HG02623 (cell line): ENCODE results near the gene GPR155.
"Not testable (repeated sequence)": the region's sequence is repeated elsewhere in the genome, so short reads cannot be mapped to it uniquely, and the experiment has no call there.

Experiments
- ATAC-seq: cut with Tn5 transposase; IDR thresholded peaks from one replicate; pipeline ENCODE4 v1.9.1; 2021; ENCODE audit warnings: moderate library complexity; ENCODE audit not compliant: unreplicated experiment

The GPR155 gene

GRCh38 chr2:174491947-174492346, 5.1 kb upstream of the GPR155 start:
- no peak for ATAC-seq

DNA sequence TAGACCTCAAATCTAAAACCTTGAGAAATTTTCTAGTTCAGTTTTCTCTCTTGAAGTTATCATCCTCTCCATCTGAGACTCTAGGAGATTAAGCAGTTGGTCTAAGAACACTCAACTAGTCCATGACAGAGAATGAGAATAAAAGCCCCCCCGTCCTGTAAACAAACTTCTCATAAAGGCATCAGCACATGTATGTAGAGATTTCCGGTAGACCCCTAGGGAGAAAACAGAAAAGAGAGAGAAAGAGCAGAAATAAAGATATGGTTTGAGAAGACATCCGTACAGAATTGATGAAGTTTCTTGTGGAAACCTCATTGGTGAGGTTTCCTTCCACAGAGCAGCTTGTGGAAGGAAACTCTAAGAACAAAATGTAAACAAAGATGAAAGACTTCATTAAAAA, 3.2 kb upstream of the GPR155 start:
- no peak for ATAC-seq

GRCh38 chr2:174489520-174489919, 2.7 kb upstream of the GPR155 start:
- not testable (repeated sequence) for ATAC-seq

- no peak for ATAC-seq
These were observed 962 bp upstream of the GPR155 start for GRCh38 chr2:174487820-174488162.

- ATAC-seq, result peak; percentile 91
These were observed 435 bp upstream of the GPR155 start for GRCh38 chr2:174487108-174487819.

- ATAC-seq, result peak; percentile 14
These were observed 854 bp downstream of the GPR155 start for GRCh38 chr2:174485788-174486562.

DNA sequence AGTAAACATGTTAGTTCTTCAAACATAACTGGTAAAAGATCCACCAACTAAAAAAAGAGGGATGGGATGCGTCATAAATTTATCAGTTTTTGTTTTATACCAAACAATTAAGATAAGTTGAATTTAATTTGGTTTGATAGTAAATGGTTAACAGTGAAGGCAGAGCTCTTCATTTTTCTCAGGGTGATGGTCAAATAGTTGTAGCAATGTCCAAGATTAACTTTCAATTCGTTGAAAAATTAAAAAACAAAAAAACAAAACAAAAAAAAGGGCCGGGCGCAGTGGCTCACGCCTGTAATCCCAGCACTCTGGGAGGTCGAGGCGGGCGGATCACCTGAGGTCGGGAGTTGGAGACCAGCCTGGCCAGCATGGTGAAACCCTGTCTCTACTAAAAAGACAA, 1.8 kb downstream of the GPR155 start:
- not testable (repeated sequence) for ATAC-seq

DNA sequence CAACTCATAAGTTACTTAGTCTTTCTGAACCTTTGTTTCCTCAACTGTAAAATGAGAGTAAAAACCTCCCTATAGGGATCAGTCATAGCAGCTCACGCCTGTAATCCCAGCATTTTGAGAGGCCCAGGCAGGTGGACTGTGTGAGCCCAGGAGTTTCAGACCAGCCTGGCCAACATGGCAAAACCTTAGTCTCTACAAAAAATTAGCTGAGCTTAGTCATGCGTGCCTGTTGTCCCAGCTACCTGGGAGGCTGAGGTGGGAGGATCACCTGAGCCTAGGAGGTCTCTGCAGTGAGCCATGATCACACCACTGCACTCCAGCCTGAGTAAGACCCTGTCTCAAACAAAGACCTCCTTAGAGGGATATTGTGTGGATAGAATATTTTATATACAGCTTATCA, 2.3 kb downstream of the GPR155 start:
- ATAC-seq, result no peak

DNA sequence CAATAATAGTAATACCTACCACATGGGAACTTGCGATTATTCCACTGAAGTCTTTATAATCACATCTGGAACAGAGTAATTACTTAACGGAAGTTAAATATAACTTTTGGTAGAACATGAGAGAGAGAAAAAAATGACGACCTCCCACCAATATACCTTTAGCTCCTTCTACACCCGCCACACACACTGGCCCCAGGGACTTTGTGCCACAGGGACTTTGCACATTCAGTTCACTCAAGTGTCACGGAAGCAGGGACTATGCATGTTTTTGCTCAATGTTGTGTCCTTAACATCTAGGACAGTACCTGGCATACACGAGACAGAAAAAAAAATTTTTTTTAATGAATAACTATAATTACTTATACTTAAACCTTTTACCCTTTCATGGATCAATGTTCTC, 4.0 kb downstream of the GPR155 start:
- no peak for ATAC-seq

GRCh38 chr2:174477759-174478158, 9.1 kb downstream of the GPR155 start:
- ATAC-seq, result no peak

DNA sequence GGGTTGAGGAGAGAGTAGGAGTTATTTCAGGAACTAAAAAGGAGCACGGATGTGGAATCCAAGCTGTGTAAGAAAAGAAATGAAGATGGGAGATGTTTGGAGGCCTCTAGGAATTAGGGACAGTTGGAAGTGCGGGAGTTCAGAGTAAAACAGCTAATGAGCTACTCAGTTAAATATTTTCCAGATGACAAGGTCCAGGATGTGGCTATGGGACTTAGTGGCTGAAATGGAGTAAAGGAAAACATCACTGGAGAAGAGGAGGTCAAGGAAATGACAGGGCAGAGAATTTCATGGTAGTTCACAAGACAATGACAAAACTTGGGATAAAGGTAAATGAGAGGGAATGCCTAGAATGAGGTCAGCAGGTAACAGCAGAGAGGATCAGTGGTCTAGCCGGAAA, 13.0 kb downstream of the GPR155 start:
- no peak for ATAC-seq

- ATAC-seq, result no peak
These were observed 21.5 kb downstream of the GPR155 start for GRCh38 chr2:174465327-174465726.

DNA sequence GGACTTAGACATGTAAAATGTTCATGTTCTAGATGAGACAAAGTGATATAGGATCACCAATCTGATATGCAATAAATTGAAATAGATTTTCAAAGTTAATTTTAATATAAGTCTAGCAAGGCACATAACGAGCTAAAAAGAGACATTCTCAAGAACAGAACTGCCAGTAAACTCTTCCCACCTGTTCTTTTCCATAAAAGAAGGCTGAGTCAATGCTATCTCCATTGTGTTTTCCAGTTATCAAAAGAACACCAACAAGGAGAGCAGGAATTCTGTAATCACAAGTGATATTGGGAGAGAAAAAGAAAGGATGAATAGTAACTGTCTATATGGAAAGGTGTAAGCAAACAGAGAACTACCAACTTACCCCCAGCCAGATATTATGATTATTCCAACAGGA, 25.6 kb downstream of the GPR155 start:
- no peak for ATAC-seq

GRCh38 chr2:174454566-174454965, 32.3 kb downstream of the GPR155 start:
- ATAC-seq, result no peak

DNA sequence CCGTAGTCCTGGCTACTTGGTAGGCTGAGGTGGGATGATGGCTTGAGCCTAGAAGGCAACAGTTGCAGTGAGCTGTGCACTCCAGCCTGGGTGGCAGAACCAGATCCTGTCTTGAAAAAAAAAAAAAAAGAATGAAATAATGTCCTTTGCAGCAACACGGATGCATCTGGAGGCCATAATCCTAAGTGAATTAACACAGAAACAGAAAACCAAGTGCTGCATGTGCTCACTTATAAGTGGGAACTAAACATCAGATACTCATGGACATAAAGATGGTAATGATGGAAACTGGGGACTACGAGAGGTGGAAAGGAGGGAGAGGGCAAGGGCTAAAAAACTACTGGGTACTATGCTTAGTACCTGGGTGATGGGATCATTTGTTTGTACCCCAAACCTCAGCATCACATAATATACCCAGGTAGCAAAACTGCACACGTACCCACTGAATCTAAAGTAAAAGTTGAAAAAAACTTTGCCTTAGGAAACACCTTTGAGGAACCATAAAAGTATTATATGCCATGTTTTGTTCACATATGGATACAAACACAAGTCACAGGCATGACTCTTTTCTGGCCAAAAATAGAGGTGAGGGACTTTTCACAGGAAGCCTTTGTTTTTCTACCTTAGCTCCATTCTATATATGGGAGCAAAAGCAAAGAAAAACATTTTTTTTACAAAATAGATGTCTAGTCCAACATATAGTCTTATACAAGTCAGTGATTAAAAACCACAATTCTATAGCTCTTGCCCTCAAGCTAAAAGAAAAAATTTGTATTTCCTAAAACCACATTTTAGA, 36.6 kb downstream of the GPR155 start:
- ATAC-seq, result no peak

DNA sequence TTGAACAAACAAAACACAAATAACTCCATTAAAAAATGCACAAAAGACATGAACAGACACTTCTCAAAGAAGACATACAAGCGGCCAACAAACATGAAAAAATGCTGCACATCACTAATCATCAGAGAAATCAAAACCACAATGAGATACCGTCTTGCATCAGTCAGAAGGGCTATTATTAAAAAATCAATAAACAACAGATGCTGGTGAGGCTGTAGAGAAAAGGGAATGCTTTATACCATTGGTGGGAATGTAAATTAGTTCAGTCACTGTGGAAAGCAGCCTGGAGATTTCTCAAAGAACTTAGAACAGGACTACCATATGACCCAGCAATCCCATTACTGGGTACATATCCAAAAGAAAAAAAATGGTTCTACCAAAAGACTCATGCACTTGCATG, 37.8 kb downstream of the GPR155 start:
- no peak for ATAC-seq

GRCh38 chr2:174446531-174446930, 40.3 kb downstream of the GPR155 start:
- ATAC-seq, result no peak

- no peak for ATAC-seq
These were observed 41.6 kb downstream of the GPR155 start for GRCh38 chr2:174445248-174445647.

- ATAC-seq, result no peak
These were observed 42.1 kb downstream of the GPR155 start for GRCh38 chr2:174444761-174445160.

DNA sequence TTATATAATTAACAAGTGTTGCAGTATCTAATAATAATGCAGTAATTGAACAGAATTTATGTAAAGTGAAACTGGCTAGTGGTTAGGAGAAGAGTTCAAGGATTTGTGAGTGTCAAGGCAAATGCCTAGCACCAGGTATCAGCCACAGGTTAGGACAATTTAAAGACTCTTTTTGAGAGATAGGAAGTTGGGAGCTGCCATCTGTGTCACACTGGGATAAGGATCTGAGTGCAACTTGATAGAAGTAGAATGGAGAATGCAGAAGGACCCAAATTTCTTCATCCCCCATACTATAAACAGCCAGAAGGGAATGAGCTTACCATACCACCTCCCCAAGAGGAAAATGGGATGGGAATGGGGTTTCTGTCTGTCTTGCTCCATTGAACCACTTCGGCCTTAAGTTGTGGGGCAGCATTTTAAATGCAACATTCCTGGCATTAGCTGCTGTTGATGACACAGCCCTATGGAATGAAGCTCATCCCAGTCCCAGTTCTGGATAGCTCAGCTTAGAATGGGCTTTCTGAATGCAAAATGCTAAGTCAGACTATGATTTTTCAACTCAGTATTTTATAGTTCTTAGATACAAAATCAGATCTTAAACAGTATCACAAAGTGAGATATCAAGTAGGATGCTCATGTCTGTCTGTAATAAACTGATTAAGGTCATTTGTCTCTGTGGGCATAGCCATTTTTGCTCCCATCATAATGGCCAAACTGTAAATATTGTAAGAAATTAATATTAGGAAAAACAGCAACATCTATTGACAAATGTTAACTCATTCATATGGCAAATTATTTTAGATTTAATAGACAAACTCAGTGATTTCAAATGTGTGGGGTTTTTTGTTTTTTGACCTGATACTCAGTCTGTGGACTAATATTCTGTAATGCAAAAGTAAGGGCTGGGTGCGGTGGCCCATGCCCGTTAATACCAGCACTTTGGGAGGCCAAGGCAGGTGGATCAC, 44.0 kb downstream of the GPR155 start:
- no peak for ATAC-seq

- no peak for ATAC-seq
These were observed 46.9 kb downstream of the GPR155 start for GRCh38 chr2:174439950-174440349.
